ENCODE measurements around the gene SNTG2. TPM values are rescaled to one million over a fixed set of nuclear protein-coding genes. Genes with fewer than 3 reads are reported as not detected.
A peak's percentile ranks its signal among the peaks of the same experiment; 100 is the strongest.

The SNTG2 gene
- total RNA-seq, 2 donors from 2014 or later: 4.1 to 11.9 TPM

- peak; percentile 84 for DNase-seq
- no peaks in the 10 kb centered on the region for H3K4me1 ChIP-seq (ENCODE audit: control insufficient read depth, insufficient read depth, low read length)
- no peak overlapping the region for H3K27ac ChIP-seq (ENCODE audit: low read depth, low read length)
- TF ChIP-seq, protein P1, sequence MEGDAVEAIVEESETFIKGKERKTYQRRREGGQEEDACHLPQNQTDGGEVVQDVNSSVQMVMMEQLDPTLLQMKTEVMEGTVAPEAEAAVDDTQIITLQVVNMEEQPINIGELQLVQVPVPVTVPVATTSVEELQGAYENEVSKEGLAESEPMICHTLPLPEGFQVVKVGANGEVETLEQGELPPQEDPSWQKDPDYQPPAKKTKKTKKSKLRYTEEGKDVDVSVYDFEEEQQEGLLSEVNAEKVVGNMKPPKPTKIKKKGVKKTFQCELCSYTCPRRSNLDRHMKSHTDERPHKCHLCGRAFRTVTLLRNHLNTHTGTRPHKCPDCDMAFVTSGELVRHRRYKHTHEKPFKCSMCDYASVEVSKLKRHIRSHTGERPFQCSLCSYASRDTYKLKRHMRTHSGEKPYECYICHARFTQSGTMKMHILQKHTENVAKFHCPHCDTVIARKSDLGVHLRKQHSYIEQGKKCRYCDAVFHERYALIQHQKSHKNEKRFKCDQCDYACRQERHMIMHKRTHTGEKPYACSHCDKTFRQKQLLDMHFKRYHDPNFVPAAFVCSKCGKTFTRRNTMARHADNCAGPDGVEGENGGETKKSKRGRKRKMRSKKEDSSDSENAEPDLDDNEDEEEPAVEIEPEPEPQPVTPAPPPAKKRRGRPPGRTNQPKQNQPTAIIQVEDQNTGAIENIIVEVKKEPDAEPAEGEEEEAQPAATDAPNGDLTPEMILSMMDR (conservative IDR thresholded peaks at IDR 0.05): no peak
- peaks cover 16% of the 10 kb centered on the region for H3K4me1 Mint-ChIP-seq
- H3K9me3 Mint-ChIP-seq: peaks cover 18% of the 10 kb centered on the region
- no peaks in the 10 kb centered on the region for H3K36me3 ChIP-seq (ENCODE audit: control insufficient read depth, insufficient read depth, low read length)
- H3K27ac Mint-ChIP-seq: peak overlapping the region; percentile 40
- H3K9me3 ChIP-seq (ENCODE audit: control insufficient read depth, low read length): peaks cover 13% of the 10 kb centered on the region
- H3K4me3 Mint-ChIP-seq: no peak overlapping the region
- H3K27me3 ChIP-seq (ENCODE audit: control insufficient read depth, insufficient read depth, low read length, poor library complexity, severe bottlenecking): no peaks in the 10 kb centered on the region
- H3K4me3 ChIP-seq (ENCODE audit: low read length): no peak overlapping the region
- H3K27me3 Mint-ChIP-seq (ENCODE audit: insufficient read depth): no peaks in the 10 kb centered on the region
- H3K36me3 Mint-ChIP-seq (ENCODE audit: low read depth): no peaks in the 10 kb centered on the region
- no peak overlapping the region for H3K9ac ChIP-seq (ENCODE audit: extremely low read depth, low read length, poor library complexity, severe bottlenecking)
- 50 to 55% methylated on average over 6 to 12 of the region's 12 CpGs for WGBS, 2 experiments (ENCODE audit: insufficient coverage in 1 of 2, insufficient read length in 1 of 2)
Observed at GRCh38 chr2:904246-905024, 46.2 kb upstream of the SNTG2 start.

DNA sequence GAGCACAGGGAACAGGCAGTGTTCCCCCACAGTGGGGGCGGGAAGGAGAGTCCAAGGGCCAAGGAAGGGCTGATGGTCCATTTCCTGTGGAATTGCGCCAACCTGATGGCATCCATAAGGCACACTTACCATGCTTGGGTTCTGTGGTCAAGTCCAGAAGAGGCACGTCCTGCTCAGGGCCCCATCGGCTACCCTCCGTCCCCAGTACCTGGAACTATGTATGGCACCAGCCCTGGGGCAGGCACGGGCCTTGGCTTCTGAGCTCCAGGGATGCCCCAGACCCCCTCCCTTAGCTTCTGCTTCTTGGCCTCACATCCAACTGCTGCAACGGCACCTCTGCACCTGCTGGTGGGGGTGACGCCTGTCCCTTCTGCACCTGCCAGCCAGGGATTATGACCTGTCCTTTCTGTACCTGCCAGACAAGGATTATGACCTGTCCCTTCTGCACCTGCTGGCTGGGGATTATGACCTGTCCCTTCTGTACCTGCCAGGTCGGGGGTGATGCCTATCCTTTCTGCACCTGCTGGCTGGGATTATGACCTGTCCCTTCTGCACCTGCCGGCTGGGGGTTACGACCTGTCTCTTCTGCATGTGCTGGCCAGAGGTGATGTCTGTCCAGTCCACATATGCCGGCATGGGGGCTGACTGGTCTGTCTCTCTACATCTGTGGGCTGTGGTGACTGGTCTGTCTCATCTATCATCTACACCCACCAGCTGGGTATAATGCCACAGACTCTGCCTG lies 45.4 kb upstream of the SNTG2 start:
- DNase-seq: peak; percentile 52
- Mint-ChIP-seq H3K27me3 (ENCODE audit: insufficient read depth) (no peaks in the 10 kb centered on the region), H3K9me3 (peaks cover 10% of the 10 kb centered on the region), H3K4me1 (peaks cover 16% of the 10 kb centered on the region), H3K36me3 (ENCODE audit: low read depth) (no peaks in the 10 kb centered on the region), H3K27ac (no peak overlapping the region), H3K4me3 (no peak overlapping the region)
- H3K36me3 ChIP-seq (ENCODE audit: control insufficient read depth, insufficient read depth, low read length): no peaks in the 10 kb centered on the region
- 92 to 96% methylated on average over 10 to 12 of the region's 12 CpGs for WGBS, 2 experiments (ENCODE audit: insufficient coverage in 1 of 2, insufficient read length in 1 of 2)
- TF ChIP-seq, protein P1 (conservative IDR thresholded peaks at IDR 0.05): no peak
- peaks cover 8% of the 10 kb centered on the region for H3K9me3 ChIP-seq (ENCODE audit: control insufficient read depth, low read length)
- H3K27me3 ChIP-seq (ENCODE audit: control insufficient read depth, insufficient read depth, low read length, poor library complexity, severe bottlenecking): no peaks in the 10 kb centered on the region
- H3K4me1 ChIP-seq (ENCODE audit: control insufficient read depth, insufficient read depth, low read length): no peaks in the 10 kb centered on the region
- no peak overlapping the region for H3K4me3 ChIP-seq (ENCODE audit: low read length)
- no peak overlapping the region for H3K9ac ChIP-seq (ENCODE audit: extremely low read depth, low read length, poor library complexity, severe bottlenecking)
- H3K27ac ChIP-seq (ENCODE audit: low read depth, low read length): no peak overlapping the region

DNA sequence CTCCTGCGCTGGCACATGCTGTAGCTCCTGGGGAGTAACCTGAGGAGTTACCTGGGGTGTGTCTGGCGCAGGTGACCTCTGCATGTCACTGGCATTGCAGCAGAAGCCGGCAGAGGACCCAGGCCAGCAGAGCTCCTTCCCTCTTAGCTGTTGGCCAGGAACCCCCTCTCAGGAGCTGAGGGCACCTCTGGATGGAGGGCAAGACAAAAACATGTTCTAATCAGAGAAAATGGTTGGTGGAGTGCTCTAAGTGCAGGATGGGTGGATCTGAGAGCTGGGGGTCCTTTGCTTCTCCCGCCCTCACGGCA lies 44.9 kb upstream of the SNTG2 start:
- no peak overlapping the region for H3K27ac Mint-ChIP-seq
- Histone ChIP-seq H3K4me3 (ENCODE audit: low read length) (no peak overlapping the region), H3K36me3 (ENCODE audit: control insufficient read depth, insufficient read depth, low read length) (no peaks in the 10 kb centered on the region), H3K9ac (ENCODE audit: extremely low read depth, low read length, poor library complexity, severe bottlenecking) (no peak overlapping the region), H3K4me1 (ENCODE audit: control insufficient read depth, insufficient read depth, low read length) (no peaks in the 10 kb centered on the region), H3K27me3 (ENCODE audit: control insufficient read depth, insufficient read depth, low read length, poor library complexity, severe bottlenecking) (no peaks in the 10 kb centered on the region), H3K27ac (ENCODE audit: low read depth, low read length) (no peak overlapping the region), H3K9me3 (ENCODE audit: control insufficient read depth, low read length) (peaks cover 8% of the 10 kb centered on the region)
- no peak overlapping the region for H3K4me3 Mint-ChIP-seq
- no peaks in the 10 kb centered on the region for H3K36me3 Mint-ChIP-seq (ENCODE audit: low read depth)
- H3K9me3 Mint-ChIP-seq: peaks cover 9% of the 10 kb centered on the region
- TF ChIP-seq, protein P1 (conservative IDR thresholded peaks at IDR 0.05): no peak
- H3K27me3 Mint-ChIP-seq (ENCODE audit: insufficient read depth): no peaks in the 10 kb centered on the region
- H3K4me1 Mint-ChIP-seq: peaks cover 16% of the 10 kb centered on the region
- 96 to 100% methylated on average over 1 to 5 of the region's 5 CpGs for WGBS, 2 experiments (ENCODE audit: insufficient coverage in 1 of 2, insufficient read length in 1 of 2)
- DNase-seq: peak; percentile 46

Data from endodermal cell (in vitro differentiated cells).